Heart right ventricle (tissue), 16 donors: ENCODE measurements around the gene TIAM1. TPM values are rescaled to one million over a fixed set of nuclear protein-coding genes. Genes with fewer than 3 reads are reported as not detected.

Experiments
- ATAC-seq, 8 donors: fragments of 200-7000 bp; cut with Tn5 transposase; one replicate each; pipeline ENCODE4 v1.9.1; 2020; ENCODE audit warnings: mild to moderate bottlenecking in 8 of 8, moderate library complexity in 8 of 8, moderate number of reproducible peaks in 1 of 8
- DNase-seq, 2 donors: peaks; one replicate each; pipeline ENCODE4 v3.0.0-alpha.2; 2020
- H3K27ac ChIP-seq, 10 donors: fragments of 200-600 bp; sonication (generic) in 2 of 10; one replicate each; pipeline versions ENCODE4 v1.5.0 to v1.8.0; 2020 to 2022; ENCODE audit warnings: mild to moderate bottlenecking in 3 of 10
- H3K27me3 ChIP-seq, 7 donors: fragments of 200-600 bp; one replicate each; pipeline ENCODE4 v1.8.0; 2021 to 2022; ENCODE audit warnings: mild to moderate bottlenecking in 2 of 7
- H3K36me3 ChIP-seq, 9 donors: fragments of 200-600 bp; sonication (generic) in 1 of 9; one replicate each; pipeline versions ENCODE4 v1.5.0 to v1.8.0; 2020 to 2022; ENCODE audit warnings: mild to moderate bottlenecking in 2 of 9
- H3K4me1 ChIP-seq, 9 donors: fragments of 200-600 bp; sonication (generic) in 1 of 9; one replicate each; pipeline versions ENCODE4 v1.5.0 to v1.8.0; 2020 to 2022; ENCODE audit warnings: mild to moderate bottlenecking in 4 of 9
- H3K4me3 ChIP-seq, 10 donors: fragments of 200-600 bp; sonication (generic) in 2 of 10; one replicate each; pipeline versions ENCODE4 v1.5.0 to v1.8.0; 2020 to 2022; ENCODE audit warnings: mild to moderate bottlenecking in 7 of 10, moderate library complexity in 2 of 10
- H3K9me3 ChIP-seq, 11 donors: fragments of 200-600 bp in 10 of 11; sonication (generic) in 2 of 11; one replicate each; pipeline versions ENCODE4 v1.5.0 to v1.8.0; 2013 to 2022; ENCODE audit warnings: mild to moderate bottlenecking in 2 of 11, control low read depth in 1 of 11, moderate library complexity in 1 of 11
- CTCF ChIP-seq, 9 donors: fragments of 200-600 bp; sonication (generic) in 2 of 9; IDR thresholded peaks; one replicate each; pipeline versions ENCODE4 v1.5.0 to v1.8.0; 2021 to 2022; ENCODE audit warnings: antibody characterized with exemption in 9 of 9, mild to moderate bottlenecking in 5 of 9, moderate library complexity in 1 of 9
- WGBS, 2 donors: extraction: QIAGEN DNeasy Blood & Tissue Kit; methylation state at CpG; one replicate each; pipeline ENCODE4 v1.1.7; 2013; ENCODE audit warnings: inconsistent platforms in 1 of 2; 5-methylcytosine and 5-hydroxymethylcytosine counted together
- intact Hi-C, 10 donors: fragments of 100-400 bp; cut with DNase I; formaldehyde crosslinking; loops; one replicate each; pipeline versions ENCODE4 v1.11.1 to v1.14.2; 2022
- polyA plus RNA-seq, 2 donors: library from polyadenylated mRNA; stranded (reverse); fragments of 200-250 nt; gene quantifications; one replicate each; pipeline ENCODE4 v1.2.3, GENCODE V29; 2013
- total RNA-seq, 10 donors: library from RNA; stranded (reverse); fragmentation: NEBNext Ultra II Directional in 3 of 10; extraction: Animal tissue kit (Norgen Biotek cat#: 25700) in 3 of 10; gene quantifications; one replicate each; pipeline versions ENCODE4 v1.2.1 to v1.2.4, GENCODE V29; 2021 to 2023
- donor health status: Arrhythmogenic right ventricular cardiomyopathy.
- donor health status: ischemic (EF 13 %, LVEDD 7.1; RV severe dilation, severe dysfunction).
- donor health status: healthy with polysubstance abuse.
- donor health status: DM: no; HTN: yes; CAD: no.
- donor health status: DM: no; HTN: no; CAD: no.
- donor health status: ischemic (EF 25% LVEDD 6.9; RV normal size, moderate dysfunction).
- donor health status: ischemic (EF 25% LVEDD 5.7; RV mildly dilated, moderate dysfunction).
- donor health status: healthy.
- donor health status: DM: yes; HTN: yes; CAD: no.
- donor health status: Ischemic cardiomyopathy.
- donor health status: ischemic (EF 35%, LVEDD 5.7; RV mildly dilated, moderate dysfunction).
- donor health status: nonischemic (EF 11% LVEDD 7.7; RV severe dilation, severe dysfunction).
- donor health status: DM: yes; HTN: yes; CAD: no.
- donor health status: PGD.
- donor health status: ischemic (EF 29% LVEDD 5.4; RV normal size, mild dysfunction).
- donor health status: nonischemic (EF 23%, LVEDD 6.1; RV moderate dilation, normal function).

TIAM1 gene
- total and polyA plus RNA-seq, 12 donors, result 0.97 to 4.5 (median 2.0) TPM

- Histone ChIP-seq H3K4me3 (no peak overlapping the region), H3K27ac (no peak overlapping the region), H3K27me3 (peaks cover 0 to 7% (median 0%) of the 10 kb centered on the region in 7 donors), H3K4me1 (peaks cover 0 to 4% (median 0%) of the 10 kb centered on the region in 9 donors), H3K36me3 (no peaks in the 10 kb centered on the region), H3K9me3 (peaks cover 0 to 12% (median 3%) of the 10 kb centered on the region in 11 donors)
- intact Hi-C loops, result no loop called here
- ATAC-seq (no peak), DNase-seq (no peak)
- TF ChIP-seq CTCF (IDR thresholded peaks at IDR 0.05), result no peak
- 93% methylated on average over 3 of the region's 3 CpGs for WGBS, 2 donors
Measured at GRCh38 chr21:31288191-31288590, 55.9 kb downstream of the TIAM1 start.

- Histone ChIP-seq H3K9me3 (peaks cover 0 to 12% (median 3%) of the 10 kb centered on the region in 11 donors), H3K4me3 (no peak overlapping the region), H3K36me3 (no peaks in the 10 kb centered on the region), H3K27me3 (peaks cover 0 to 7% (median 0%) of the 10 kb centered on the region in 7 donors), H3K27ac (no peak overlapping the region), H3K4me1 (peaks cover 0 to 13% (median 4%) of the 10 kb centered on the region in 9 donors)
- 93 to 96% methylated on average over 2 of the region's 2 CpGs for WGBS, 2 donors
- TF ChIP-seq CTCF (IDR thresholded peaks at IDR 0.05), result no peak
- intact Hi-C loops, result no loop called here
- DNase-seq (no peak), ATAC-seq (no peak)
Measured at GRCh38 chr21:31287201-31287600, 56.9 kb downstream of the TIAM1 start.

DNA sequence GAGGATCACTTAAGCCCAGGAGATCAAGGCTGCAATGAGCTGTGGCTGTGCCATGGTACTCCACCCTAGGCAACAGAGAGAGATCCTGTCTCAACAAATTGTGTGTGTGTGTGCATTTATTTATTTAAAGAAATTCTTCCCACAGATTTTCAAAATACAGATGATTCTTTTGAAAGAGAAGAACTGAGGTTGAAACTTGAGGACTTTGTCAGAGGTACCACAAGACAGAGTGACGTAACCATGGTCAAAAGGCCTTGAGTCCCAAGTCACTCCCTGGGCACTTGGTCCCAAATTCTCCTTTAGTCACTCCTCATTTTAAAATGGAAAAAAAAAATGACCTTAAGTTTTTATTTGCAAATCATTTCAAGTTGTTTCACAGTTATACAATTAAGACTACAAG lies 57.4 kb downstream of the TIAM1 start:
- no peak for ATAC-seq
- H3K36me3 ChIP-seq, result no peaks in the 10 kb centered on the region
- H3K9me3 ChIP-seq, result peaks cover 0 to 12% (median 3%) of the 10 kb centered on the region in 11 donors
- H3K27ac ChIP-seq, result no peak overlapping the region
- peaks cover 0 to 13% (median 4%) of the 10 kb centered on the region in 9 donors for H3K4me1 ChIP-seq
- no peak for DNase-seq
- intact Hi-C loops, result no loop called here
- TF ChIP-seq CTCF (IDR thresholded peaks at IDR 0.05), result no peak
- WGBS, 2 donors, result 93 to 98% methylated on average over 1 of the region's 1 CpG
- no peak overlapping the region for H3K4me3 ChIP-seq
- peaks cover 0 to 7% (median 0%) of the 10 kb centered on the region in 7 donors for H3K27me3 ChIP-seq

DNA sequence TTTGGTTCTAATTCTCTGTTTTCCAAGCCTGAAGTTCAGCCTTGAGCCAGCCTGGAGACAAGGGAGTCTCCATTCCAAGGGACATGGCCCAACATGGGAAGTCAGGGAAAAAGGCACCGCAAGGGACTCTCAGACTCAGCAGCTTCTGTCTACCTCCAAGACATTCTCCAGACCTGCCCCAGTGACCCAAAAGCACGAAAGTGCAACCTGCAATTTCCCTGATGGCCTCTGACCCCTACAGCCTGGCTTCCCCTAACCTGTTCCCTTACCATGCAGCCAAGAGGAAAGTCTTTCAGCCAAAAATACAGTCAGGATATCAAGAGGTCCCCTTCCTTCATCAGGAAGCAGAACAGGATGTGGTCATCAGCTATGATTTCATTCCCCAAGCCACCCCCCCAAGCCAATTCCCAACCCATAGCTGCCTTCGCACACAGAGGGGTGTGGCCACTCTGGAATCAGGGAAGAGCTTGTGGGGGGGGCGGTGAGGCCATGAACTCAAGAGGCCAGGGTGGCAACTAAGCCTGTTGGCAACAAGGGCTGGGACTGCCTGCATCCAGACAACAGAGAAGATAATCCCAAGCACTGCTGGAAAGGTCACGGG lies 59.2 kb downstream of the TIAM1 start:
- Histone ChIP-seq H3K9me3 (peaks cover 0 to 12% (median 4%) of the 10 kb centered on the region in 11 donors), H3K27ac (no peak overlapping the region), H3K27me3 (peaks cover 0 to 7% (median 0%) of the 10 kb centered on the region in 7 donors), H3K36me3 (no peaks in the 10 kb centered on the region), H3K4me3 (no peak overlapping the region), H3K4me1 (peaks cover 0 to 13% (median 4%) of the 10 kb centered on the region in 9 donors)
- intact Hi-C loops, result no loop called here
- DNase-seq (no peak), ATAC-seq (peak in 5 of 8 donors; percentile 11 to 38 (median 36))
- 73 to 77% methylated on average over 5 of the region's 5 CpGs for WGBS, 2 donors
- TF ChIP-seq CTCF (IDR thresholded peaks at IDR 0.05), result no peak
